ENCODE results near the gene MT1G.
"Not testable (repeated sequence)": the region's sequence is repeated elsewhere in the genome, so short reads cannot be mapped to it uniquely, and the experiment has no call there.

Gene MT1G

DNA sequence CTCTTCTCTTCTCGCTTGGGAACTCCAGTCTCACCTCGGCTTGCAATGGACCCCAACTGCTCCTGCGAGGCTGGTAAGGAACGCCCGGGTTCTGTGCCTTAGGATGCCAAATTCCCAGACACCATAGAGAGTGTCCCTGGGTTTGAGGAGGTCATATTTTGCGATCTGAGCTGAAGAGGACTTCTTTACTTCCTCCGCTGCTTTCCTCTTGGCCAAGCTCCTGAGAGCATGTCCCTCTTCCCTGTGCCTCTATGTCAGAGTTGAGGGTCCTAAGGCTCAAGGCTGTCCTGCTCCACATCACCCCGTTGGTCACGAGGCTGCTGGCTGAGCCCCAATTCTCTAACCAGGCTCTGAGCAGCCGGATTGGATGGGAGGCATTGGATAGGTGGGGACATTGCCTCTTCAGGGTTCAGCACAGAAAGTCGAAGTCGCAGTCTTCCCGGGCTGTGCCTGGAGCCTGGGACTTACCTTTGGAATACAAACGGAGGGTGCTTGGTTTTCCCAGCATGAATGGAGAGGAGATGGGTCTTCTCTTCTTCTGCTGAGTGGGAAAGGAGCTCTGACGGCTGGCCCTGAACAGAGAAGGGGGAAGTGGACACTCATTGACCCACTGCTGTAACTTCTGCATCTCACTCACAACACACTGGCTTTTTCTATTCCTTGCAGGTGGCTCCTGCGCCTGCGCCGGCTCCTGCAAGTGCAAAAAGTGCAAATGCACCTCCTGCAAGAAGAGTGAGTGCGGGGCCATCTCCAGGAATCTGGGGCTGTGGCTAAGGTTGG is 2.2 kb upstream of the MT1G start:
- Histone ChIP-seq H3K27ac (replicated peaks) (no peak overlapping the region), H3K4me3 (replicated peaks; ENCODE audit: insufficient read depth, low read length) (no peak overlapping the region), H3K27me3 (ENCODE audit: insufficient read depth, poor library complexity, severe bottlenecking) (peaks cover 45% of the 10 kb centered on the region)
- DNase-seq (ENCODE audit: low read depth in 1 of 2, low spot score in 1 of 2) = peak in 1 of 2 experiments; percentile 13
- peak; percentile 43 for TF ChIP-seq SPI1 (IDR thresholded peaks at IDR 0.05; ENCODE audit: borderline replicate concordance, low read depth)
- TF ChIP-seq GABPA (IDR thresholded peaks at IDR 0.05; ENCODE audit: low read depth) = no peak

DNA sequence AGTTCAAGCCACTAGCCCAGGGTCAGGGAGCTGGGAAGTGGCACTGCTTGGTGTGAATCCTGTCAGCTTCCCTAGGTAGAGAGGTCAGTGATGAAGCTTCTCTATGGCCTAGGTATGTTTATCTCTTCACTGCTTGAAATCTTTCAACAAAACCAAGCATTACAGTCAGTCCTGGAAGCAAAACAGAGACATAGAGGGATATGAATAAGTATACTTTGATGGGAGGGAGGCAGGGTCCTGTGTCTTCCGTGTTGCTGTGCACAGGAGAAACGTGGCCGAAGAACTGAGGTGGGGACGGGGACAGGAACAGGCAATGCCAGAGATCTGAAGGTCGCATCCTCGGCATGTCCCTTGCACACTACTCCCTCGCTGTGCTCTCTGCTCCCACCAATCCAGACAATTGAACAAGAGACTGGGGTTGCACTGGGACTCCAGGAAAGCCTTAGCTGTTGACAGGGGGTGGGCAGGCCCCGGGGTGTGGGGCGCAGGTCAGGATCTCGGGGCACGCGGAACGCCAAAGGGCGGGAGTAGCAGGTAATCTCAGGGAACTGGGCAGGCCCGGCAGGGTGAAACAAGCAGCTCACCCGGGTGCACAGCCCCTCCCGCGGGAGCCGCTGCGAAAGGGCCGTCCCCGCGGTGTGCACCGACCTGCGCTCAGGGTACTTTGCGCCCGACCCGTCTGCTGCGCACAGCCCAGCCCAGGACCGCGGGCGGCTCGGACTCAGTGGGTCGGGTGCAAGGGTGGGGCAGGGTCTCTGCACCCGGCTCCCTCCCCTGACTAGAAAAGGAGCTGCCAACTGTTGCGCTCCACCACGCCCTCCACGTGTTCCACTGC is 1.4 kb upstream of the MT1G start, which contains the start of gene MT1H:
MT1H (plus strand) TSS at position 810 of the 835 bp plus-strand sequence. CDS start 71 bp downstream, outside the sequence.
- H3K27ac ChIP-seq (replicated peaks) = no peak within 1 kb of the TSS
- no peak within 1 kb of the TSS for H3K4me3 ChIP-seq (replicated peaks; ENCODE audit: insufficient read depth, low read length)
- DNase-seq (ENCODE audit: low read depth in 1 of 2, low spot score in 1 of 2) = no peak
- TF ChIP-seq SPI1 (IDR thresholded peaks at IDR 0.05; ENCODE audit: borderline replicate concordance, low read depth) (no peak), POLR2AphosphoS5 (IDR thresholded peaks at IDR 0.05; ENCODE audit: low read depth) (no peak), GABPA (IDR thresholded peaks at IDR 0.05; ENCODE audit: low read depth) (no peak)
- TF ChIP-seq, protein P1, sequence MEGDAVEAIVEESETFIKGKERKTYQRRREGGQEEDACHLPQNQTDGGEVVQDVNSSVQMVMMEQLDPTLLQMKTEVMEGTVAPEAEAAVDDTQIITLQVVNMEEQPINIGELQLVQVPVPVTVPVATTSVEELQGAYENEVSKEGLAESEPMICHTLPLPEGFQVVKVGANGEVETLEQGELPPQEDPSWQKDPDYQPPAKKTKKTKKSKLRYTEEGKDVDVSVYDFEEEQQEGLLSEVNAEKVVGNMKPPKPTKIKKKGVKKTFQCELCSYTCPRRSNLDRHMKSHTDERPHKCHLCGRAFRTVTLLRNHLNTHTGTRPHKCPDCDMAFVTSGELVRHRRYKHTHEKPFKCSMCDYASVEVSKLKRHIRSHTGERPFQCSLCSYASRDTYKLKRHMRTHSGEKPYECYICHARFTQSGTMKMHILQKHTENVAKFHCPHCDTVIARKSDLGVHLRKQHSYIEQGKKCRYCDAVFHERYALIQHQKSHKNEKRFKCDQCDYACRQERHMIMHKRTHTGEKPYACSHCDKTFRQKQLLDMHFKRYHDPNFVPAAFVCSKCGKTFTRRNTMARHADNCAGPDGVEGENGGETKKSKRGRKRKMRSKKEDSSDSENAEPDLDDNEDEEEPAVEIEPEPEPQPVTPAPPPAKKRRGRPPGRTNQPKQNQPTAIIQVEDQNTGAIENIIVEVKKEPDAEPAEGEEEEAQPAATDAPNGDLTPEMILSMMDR (IDR thresholded peaks at IDR 0.05; ENCODE audit: insufficient read depth, low read length) = no peak
- TF ChIP-seq, protein P2, sequence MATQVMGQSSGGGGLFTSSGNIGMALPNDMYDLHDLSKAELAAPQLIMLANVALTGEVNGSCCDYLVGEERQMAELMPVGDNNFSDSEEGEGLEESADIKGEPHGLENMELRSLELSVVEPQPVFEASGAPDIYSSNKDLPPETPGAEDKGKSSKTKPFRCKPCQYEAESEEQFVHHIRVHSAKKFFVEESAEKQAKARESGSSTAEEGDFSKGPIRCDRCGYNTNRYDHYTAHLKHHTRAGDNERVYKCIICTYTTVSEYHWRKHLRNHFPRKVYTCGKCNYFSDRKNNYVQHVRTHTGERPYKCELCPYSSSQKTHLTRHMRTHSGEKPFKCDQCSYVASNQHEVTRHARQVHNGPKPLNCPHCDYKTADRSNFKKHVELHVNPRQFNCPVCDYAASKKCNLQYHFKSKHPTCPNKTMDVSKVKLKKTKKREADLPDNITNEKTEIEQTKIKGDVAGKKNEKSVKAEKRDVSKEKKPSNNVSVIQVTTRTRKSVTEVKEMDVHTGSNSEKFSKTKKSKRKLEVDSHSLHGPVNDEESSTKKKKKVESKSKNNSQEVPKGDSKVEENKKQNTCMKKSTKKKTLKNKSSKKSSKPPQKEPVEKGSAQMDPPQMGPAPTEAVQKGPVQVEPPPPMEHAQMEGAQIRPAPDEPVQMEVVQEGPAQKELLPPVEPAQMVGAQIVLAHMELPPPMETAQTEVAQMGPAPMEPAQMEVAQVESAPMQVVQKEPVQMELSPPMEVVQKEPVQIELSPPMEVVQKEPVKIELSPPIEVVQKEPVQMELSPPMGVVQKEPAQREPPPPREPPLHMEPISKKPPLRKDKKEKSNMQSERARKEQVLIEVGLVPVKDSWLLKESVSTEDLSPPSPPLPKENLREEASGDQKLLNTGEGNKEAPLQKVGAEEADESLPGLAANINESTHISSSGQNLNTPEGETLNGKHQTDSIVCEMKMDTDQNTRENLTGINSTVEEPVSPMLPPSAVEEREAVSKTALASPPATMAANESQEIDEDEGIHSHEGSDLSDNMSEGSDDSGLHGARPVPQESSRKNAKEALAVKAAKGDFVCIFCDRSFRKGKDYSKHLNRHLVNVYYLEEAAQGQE (IDR thresholded peaks at IDR 0.05; ENCODE audit: insufficient replicate concordance, low read depth) = no peak
- H3K27me3 ChIP-seq (ENCODE audit: insufficient read depth, poor library complexity, severe bottlenecking) = peaks cover 45% of the 10 kb centered on the region

DNA sequence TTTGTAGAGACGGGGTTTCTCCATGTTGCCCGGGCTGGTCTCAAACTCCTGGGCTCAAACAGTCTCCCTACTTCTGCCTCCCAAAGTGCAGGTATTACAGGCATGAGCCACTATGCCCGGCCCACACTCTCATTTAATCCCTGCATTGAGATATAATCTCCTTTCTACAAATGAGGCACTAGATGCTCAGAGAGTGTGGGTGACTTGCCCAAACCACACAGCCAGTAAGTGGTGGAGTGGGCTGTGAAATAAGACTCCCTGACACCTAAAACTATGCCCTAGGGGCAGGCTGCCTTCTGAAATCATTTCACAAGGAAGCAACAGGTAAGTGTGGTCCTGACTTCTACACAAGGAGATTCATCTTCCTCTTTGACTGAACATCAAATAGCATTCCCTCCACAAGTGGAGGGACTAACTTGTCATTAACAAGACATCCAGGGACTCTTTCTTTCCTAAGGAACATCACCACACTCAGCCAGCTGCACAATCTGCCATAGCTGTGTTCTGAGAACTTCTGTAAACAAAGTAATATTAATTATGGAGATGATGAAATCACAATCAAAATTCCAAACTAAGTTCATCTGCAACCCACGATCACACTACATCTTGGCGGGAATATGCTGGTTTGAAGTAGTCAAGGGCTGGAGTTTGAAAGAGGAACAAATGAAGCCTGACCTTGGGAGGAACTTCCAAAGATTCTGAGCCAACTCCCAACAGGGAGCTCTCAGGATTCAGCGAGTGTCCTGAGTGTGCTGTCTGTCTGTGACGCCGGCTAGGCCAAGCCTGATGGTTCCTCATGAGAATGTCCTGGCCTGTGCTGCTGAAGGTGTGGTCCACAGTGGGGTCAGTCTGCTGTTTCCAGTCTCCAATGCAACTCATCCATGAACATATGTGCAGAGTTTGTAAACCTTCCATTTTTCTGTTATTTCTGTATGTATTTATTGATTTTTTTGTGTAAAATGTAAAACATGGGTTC is 2.3 kb downstream of the MT1G start:
- DNase-seq (ENCODE audit: low read depth in 1 of 2, low spot score in 1 of 2); H3K4me3 ChIP-seq (replicated peaks; ENCODE audit: insufficient read depth, low read length); H3K27ac ChIP-seq (replicated peaks): not testable (repeated sequence)
- peaks cover 58% of the 10 kb centered on the region for H3K27me3 ChIP-seq (ENCODE audit: insufficient read depth, poor library complexity, severe bottlenecking)

DNA sequence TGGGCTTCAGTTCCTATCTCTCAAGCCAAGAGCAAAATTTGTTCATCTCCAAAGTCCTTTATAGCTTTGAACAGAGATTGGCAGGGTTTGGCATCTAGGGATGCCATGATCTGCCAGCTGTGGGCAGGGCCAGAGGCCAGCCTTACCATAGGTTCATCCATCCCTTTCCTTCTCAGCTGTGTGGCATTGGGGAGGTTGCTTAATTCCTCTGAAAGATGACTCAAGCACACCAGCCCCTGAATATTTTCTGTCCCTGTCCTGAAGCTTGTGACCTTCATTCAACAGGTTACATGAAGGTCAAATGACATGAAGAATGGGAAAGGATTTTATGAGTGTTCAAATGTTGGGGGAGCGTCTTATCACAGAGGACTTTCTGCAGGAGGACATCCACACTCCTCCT is 3.4 kb downstream of the MT1G start:
- Histone ChIP-seq H3K27ac (replicated peaks) (no peak overlapping the region), H3K27me3 (ENCODE audit: insufficient read depth, poor library complexity, severe bottlenecking) (peaks cover 51% of the 10 kb centered on the region), H3K4me3 (replicated peaks; ENCODE audit: insufficient read depth, low read length) (no peak overlapping the region)
- TF ChIP-seq, protein P1 (IDR thresholded peaks at IDR 0.05; ENCODE audit: insufficient read depth, low read length) = no peak
- TF ChIP-seq POLR2AphosphoS5 (IDR thresholded peaks at IDR 0.05; ENCODE audit: low read depth) (no peak), SPI1 (IDR thresholded peaks at IDR 0.05; ENCODE audit: borderline replicate concordance, low read depth) (no peak), GABPA (IDR thresholded peaks at IDR 0.05; ENCODE audit: low read depth) (no peak)
- TF ChIP-seq, protein P2 (IDR thresholded peaks at IDR 0.05; ENCODE audit: insufficient replicate concordance, low read depth) = no peak
- no peak for DNase-seq (ENCODE audit: low read depth in 1 of 2, low spot score in 1 of 2)

Data from HL-60 (cell line).